GM12878 (cell line): ENCODE measurements around the gene EIF3D. TPM values are rescaled to one million over a fixed set of nuclear protein-coding genes. Genes with fewer than 3 reads are reported as not detected.

Source experiments
- ASH2L ChIP-seq: fragments of 300-600, 200-600 bp; sonication (generic); IDR thresholded peaks from 2 replicates; pipeline ENCODE4 v1.6.1; 2017; ENCODE audit warnings: low read depth, mild to moderate bottlenecking, borderline replicate concordance
- CBX5 ChIP-seq: sonication (generic); IDR thresholded peaks from 2 replicates; pipeline ENCODE4 v1.6.1; 2016; ENCODE audit warnings: low read depth, moderate library complexity, mild to moderate bottlenecking, inconsistent platforms
- CEBPZ ChIP-seq: fragments of 150-350 bp; IDR thresholded peaks from 2 replicates; pipeline ENCODE4 v1.6.1; 2016; ENCODE audit warnings: low read depth, low read length
- DPF2 ChIP-seq: fragments of 450-650 bp; IDR thresholded peaks from 2 replicates; pipeline ENCODE4 v1.6.1; 2017; ENCODE audit warnings: mild to moderate bottlenecking
- E4F1 ChIP-seq: fragments of 450-650 bp; IDR thresholded peaks from 2 replicates; pipeline ENCODE4 v1.6.1; 2018; ENCODE audit warnings: borderline replicate concordance, mild to moderate bottlenecking; ENCODE audit not compliant: partially characterized antibody
- ESRRA ChIP-seq: IDR thresholded peaks from 2 replicates; pipeline ENCODE4 v1.6.1; 2012; ENCODE audit warnings: mild to moderate bottlenecking, low read length, improper control_type of control experiment
- IKZF1 ChIP-seq: fragments of 450-650 bp; conservative IDR thresholded peaks from 2 replicates; pipeline ENCODE4 v1.6.1; 2017; ENCODE audit warnings: antibody characterized with exemption, mild to moderate bottlenecking
- MTA3 ChIP-seq: IDR thresholded peaks from 2 replicates; pipeline ENCODE4 v1.6.1; 2012; ENCODE audit warnings: low read length, inconsistent platforms, borderline replicate concordance
- NFYB ChIP-seq: IDR thresholded peaks from 2 replicates; pipeline ENCODE4 v1.6.1; 2011; ENCODE audit warnings: low read depth, mild to moderate bottlenecking, low read length, improper control_type of control experiment, moderate library complexity; ENCODE audit not compliant: insufficient read depth
- NKRF ChIP-seq: fragments of 450-650 bp; conservative IDR thresholded peaks from 2 replicates; pipeline ENCODE4 v1.6.1; 2017; ENCODE audit warnings: mild to moderate bottlenecking, moderate library complexity
- PAX5 ChIP-seq: IDR thresholded peaks from 2 replicates; pipeline ENCODE4 v1.6.1; 2011; ENCODE audit warnings: low read depth, low read length, borderline replicate concordance
- POLR2AphosphoS2 ChIP-seq: IDR thresholded peaks from 2 replicates; pipeline ENCODE4 v1.6.1; 2011; ENCODE audit warnings: low read depth, mild to moderate bottlenecking, low read length, improper control_type of control experiment, moderate library complexity
- POLR2AphosphoS5 ChIP-seq: IDR thresholded peaks from 2 replicates; pipeline ENCODE4 v1.6.1; 2011; ENCODE audit warnings: mild to moderate bottlenecking, low read length, inconsistent platforms
- RFX5 ChIP-seq: IDR thresholded peaks from 2 replicates; pipeline ENCODE4 v1.6.1; 2011; ENCODE audit warnings: low read depth, low read length, improper control_type of control experiment
- SPI1 ChIP-seq: IDR thresholded peaks from 2 replicates; pipeline ENCODE4 v1.6.1; 2011; ENCODE audit warnings: low read depth, mild to moderate bottlenecking, low read length, moderate library complexity, borderline replicate concordance; ENCODE audit not compliant: insufficient read depth
- TAF1 ChIP-seq: IDR thresholded peaks from 2 replicates; pipeline ENCODE4 v1.6.1; 2011; ENCODE audit warnings: mild to moderate bottlenecking, low read depth, low read length, borderline replicate concordance
- TBL1XR1 ChIP-seq: IDR thresholded peaks from 2 replicates; pipeline ENCODE4 v1.6.1; 2012; ENCODE audit warnings: low read depth, low read length, improper control_type of control experiment
- TCF12 ChIP-seq: IDR thresholded peaks from 2 replicates; pipeline ENCODE4 v1.6.1; 2011; ENCODE audit warnings: low read depth, mild to moderate bottlenecking, low read length
- USF1 ChIP-seq: IDR thresholded peaks from 2 replicates; pipeline ENCODE4 v1.6.1; 2011; ENCODE audit warnings: borderline replicate concordance, low read depth, mild to moderate bottlenecking, moderate library complexity, mixed read lengths, low read length; ENCODE audit not compliant: insufficient read depth; ENCODE audit errors: extremely low read length
- ZNF217 ChIP-seq: fragments of 450-650 bp; IDR thresholded peaks from 2 replicates; pipeline ENCODE4 v1.6.1; 2017; ENCODE audit warnings: antibody characterized with exemption, mild to moderate bottlenecking
- polyA plus RNA-seq, 11 experiments: library from polyadenylated mRNA; depleted of rRNA in 4 of 11; unstranded in 6 of 11; stranded (reverse) in 5 of 11; fragments of >200 nt; fragmentation: Nextera tagmentation in 4 of 11; fragmentation: Illumina TruSeq in 1 of 11; extraction: Ambion mirVana in 4 of 11; extraction: Trizol in 1 of 11; gene quantifications; 1 replicate in 1 of 11; 2 replicates in 10 of 11; pipeline versions ENCODE4 v1.2.1 to v1.2.3, GENCODE V29; 2011 to 2016; ENCODE audit warnings: inconsistent platforms in 2 of 11, missing spikeins in 2 of 11, low read depth in 1 of 11
- total RNA-seq, 4 experiments: library from RNA; depleted of rRNA in 3 of 4; stranded (reverse); fragments of >200 nt in 3 of 4; fragmentation: Illumina TruSeq in 1 of 4; extraction: Trizol in 1 of 4; gene quantifications; 2 replicates each; pipeline versions ENCODE4 v1.2.1 to v1.2.3, GENCODE V29; 2013 to 2021

Gene EIF3D
- total and polyA plus RNA-seq, 10 of the 15 experiments (the other 5 are each of a cell fraction or from before 2014, with no cell fraction given): 240 to 558 (median 420) TPM

- TF ChIP-seq IKZF1 (peak; percentile 80), POLR2AphosphoS5 (peak; percentile 82), POLR2AphosphoS2 (0 out of 2 replicates have a peak, but pooled peaks have one; percentile 1), ESRRA (no peak), USF1 (peak; percentile 95), ZNF217 (no peak; the same call in 1 of the 2 replicates), NFYB (peak; percentile 88; the same call in 1 of the 2 replicates), NKRF (peak; percentile 91), RFX5 (no peak), TCF12 (0 out of 2 replicates have a peak, but pooled peaks have one; percentile 53), ASH2L (no peak), PAX5 (peak; percentile 37; the same call in 1 of the 2 replicates), TBL1XR1 (no peak), TAF1 (peak; percentile 90; the same call in 1 of the 2 replicates), E4F1 (no peak), SPI1 (no peak), DPF2 (peak; percentile 82), CBX5 (no peak), MTA3 (no peak), CEBPZ (no peak)
These were observed 22.1 kb downstream of the EIF3D start, which contains the start of gene FOXRED2 (continued) for GRCh38 chr22:36506637-36507517.
